HEK293T (cell line): Measurements from ENCODE around the gene STOML3.
"Not testable (repeated sequence)": the region's sequence is repeated elsewhere in the genome, so short reads cannot be mapped to it uniquely, and the experiment has no call there.

Experiments used
- CTCF ChIA-PET: fragments of 350-600 bp; formaldehyde crosslinking; extraction: SDS; loops from one replicate; lab custom pipeline; 2021; ENCODE audit warnings: antibody characterized with exemption, inconsistent platforms; lab: Yijun Ruan, JAX
- POLR2A ChIA-PET: fragments of 350-600 bp; formaldehyde crosslinking; extraction: SDS; loops from one replicate; lab custom pipeline; 2020; ENCODE audit warnings: antibody characterized with exemption, inconsistent platforms; lab: Yijun Ruan, JAX
- DNase-seq: peaks from one replicate; pipeline ENCODE4 v3.0.0; 2012; ENCODE audit warnings: mixed read lengths; ENCODE audit errors: extremely low spot score
- ARNT ChIP-seq: fragments of 450-650 bp; IDR thresholded peaks from 2 replicates; pipeline ENCODE4 v1.6.1; 2017; ENCODE audit warnings: mild to moderate bottlenecking
- BHLHE40 ChIP-seq: fragments of 450-650 bp; IDR thresholded peaks from 2 replicates; pipeline ENCODE4 v1.6.1; 2016; ENCODE audit warnings: mild to moderate bottlenecking, moderate library complexity, borderline replicate concordance
- CTBP1 ChIP-seq: fragments of 450-650 bp; IDR thresholded peaks from 2 replicates; pipeline ENCODE4 v1.6.1; 2016; ENCODE audit warnings: borderline replicate concordance
- ELF4 ChIP-seq: fragments of 450-650 bp; IDR thresholded peaks from 2 replicates; pipeline ENCODE4 v1.6.1; 2017; ENCODE audit warnings: antibody characterized with exemption
- FOXA1 ChIP-seq: fragments of 450-650 bp; IDR thresholded peaks from 2 replicates; pipeline ENCODE4 v1.6.1; 2016; ENCODE audit warnings: mild to moderate bottlenecking
- FOXK2 ChIP-seq: fragments of 450-650 bp; IDR thresholded peaks from 2 replicates; pipeline ENCODE4 v1.6.1; 2016; ENCODE audit warnings: mild to moderate bottlenecking
- FOXM1 ChIP-seq: fragments of 450-650 bp; IDR thresholded peaks from 2 replicates; pipeline ENCODE4 v1.6.1; 2017; ENCODE audit warnings: mild to moderate bottlenecking, borderline replicate concordance
- HDGF ChIP-seq: fragments of 450-650 bp; IDR thresholded peaks from 2 replicates; pipeline ENCODE4 v1.6.1; 2017; ENCODE audit warnings: antibody characterized with exemption, borderline replicate concordance
- L3MBTL2 ChIP-seq: fragments of 450-650 bp; conservative IDR thresholded peaks from 2 replicates; pipeline ENCODE4 v1.6.1; 2016; ENCODE audit warnings: mild to moderate bottlenecking
- LEF1 ChIP-seq: fragments of 450-650 bp; IDR thresholded peaks from 2 replicates; pipeline ENCODE4 v1.6.1; 2017; ENCODE audit warnings: mild to moderate bottlenecking, borderline replicate concordance
- NFRKB ChIP-seq: fragments of 450-650 bp; IDR thresholded peaks from 2 replicates; pipeline ENCODE4 v1.6.1; 2016; ENCODE audit warnings: mild to moderate bottlenecking, moderate library complexity
- SP1 ChIP-seq: fragments of 450-650 bp; IDR thresholded peaks from 2 replicates; pipeline ENCODE4 v1.6.1; 2017
- SUZ12 ChIP-seq: fragments of 450-650 bp; IDR thresholded peaks from 2 replicates; pipeline ENCODE4 v1.6.1; 2016; ENCODE audit warnings: mild to moderate bottlenecking
- TARDBP ChIP-seq: fragments of 450-650 bp; IDR thresholded peaks from 2 replicates; pipeline ENCODE4 v1.6.1; 2016
- ZNF384 ChIP-seq: fragments of 450-650 bp; IDR thresholded peaks from 2 replicates; pipeline ENCODE4 v1.6.1; 2016
- TF ChIP-seq, protein P1 (sequence below): fragments of 450-650 bp; IDR thresholded peaks from 2 replicates; pipeline ENCODE4 v1.6.1; 2016

Gene STOML3

DNA sequence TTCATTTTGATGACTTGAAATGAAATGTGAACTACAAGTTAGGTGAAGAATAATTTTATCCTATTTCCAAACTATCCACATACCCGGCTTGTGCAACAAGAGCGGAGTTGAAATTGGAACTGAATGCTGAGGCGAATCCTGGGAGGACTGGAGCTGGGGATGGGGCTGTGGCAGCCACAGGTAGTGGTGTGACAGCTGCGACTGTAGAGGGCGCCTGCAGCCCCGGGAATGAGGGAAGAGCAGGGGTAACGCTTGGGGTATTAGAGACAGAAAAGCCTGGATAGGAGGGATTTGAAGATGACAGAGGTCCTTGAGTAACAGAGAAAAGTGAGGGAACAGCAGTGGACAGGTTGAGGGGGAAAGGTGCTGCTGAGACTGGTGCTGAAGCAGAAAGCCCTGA lies 22.0 kb upstream of the STOML3 start:
- POLR2A ChIA-PET = no interaction called here
- CTCF ChIA-PET = no interaction called here
- DNase-seq = peak; percentile 19
- no peak for TF ChIP-seq FOXK2
- TF ChIP-seq NFRKB = no peak
- TF ChIP-seq SP1 = no peak
- TF ChIP-seq ELF4 = no peak
- no peak for TF ChIP-seq FOXA1
- no peak for TF ChIP-seq LEF1
- TF ChIP-seq FOXM1 = no peak
- TF ChIP-seq ARNT = no peak
- no peak for TF ChIP-seq L3MBTL2
- no peak for TF ChIP-seq CTBP1
- TF ChIP-seq HDGF = no peak

DNA sequence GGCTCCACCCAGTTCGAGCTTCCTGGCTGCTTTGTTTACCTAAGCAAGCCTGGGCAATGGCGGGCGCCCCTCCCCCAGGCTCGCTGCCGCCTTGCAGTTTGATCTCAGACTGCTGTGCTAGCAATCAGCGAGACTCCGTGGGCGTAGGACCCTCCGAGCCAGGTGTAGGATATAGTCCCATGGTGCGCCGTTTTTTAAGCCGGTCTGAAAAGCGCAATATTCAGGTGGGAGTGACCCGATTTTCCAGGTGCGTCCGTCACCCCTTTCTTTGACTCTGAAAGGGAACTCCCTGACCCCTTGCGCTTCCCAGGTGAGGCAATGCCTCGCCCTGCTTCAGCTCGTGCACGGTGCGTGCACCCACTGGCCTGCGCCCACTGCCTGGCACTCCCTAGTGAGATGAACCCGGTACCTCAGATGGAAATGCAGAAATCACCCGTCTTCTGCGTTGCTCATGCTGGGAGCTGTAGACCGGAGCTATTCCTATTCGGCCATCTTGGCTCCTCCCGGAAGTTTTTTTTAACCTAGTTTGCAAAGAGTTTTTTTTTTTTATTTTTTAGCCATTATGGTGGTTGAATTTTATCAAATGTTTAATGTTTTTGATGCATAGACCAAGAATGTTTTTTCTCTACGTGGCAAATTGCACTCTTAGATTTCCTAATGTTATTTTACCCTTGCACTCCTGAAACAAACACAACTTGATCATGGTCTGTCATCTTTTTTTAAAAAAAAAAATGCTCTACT lies 15.9 kb upstream of the STOML3 start:
- CTCF ChIA-PET, POLR2A ChIA-PET, DNase-seq: not testable (repeated sequence)

DNA sequence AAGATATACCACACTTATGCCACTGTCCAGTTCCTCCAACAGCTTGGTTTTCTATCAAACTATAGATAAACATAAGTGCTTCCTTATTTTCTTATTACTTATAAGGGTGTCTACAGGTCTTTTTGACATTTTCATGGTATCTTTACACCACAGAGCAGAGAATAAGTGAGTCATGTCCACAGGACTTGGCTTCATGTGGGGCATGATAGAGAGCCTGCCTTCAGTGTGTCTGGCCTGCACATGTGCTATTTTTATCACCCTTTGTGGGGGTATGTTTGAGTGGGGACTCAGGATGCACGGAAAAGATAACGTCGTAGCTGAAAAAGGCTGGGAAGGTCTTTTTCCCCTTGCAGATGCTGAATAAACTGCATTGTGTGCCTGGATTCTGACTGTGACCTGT lies 8.1 kb upstream of the STOML3 start:
- DNase-seq = no peak
- ChIA-PET POLR2A (no interaction called here), CTCF (no interaction called here)
- TF ChIP-seq BHLHE40 (no peak), HDGF (no peak), SP1 (no peak), FOXA1 (no peak), LEF1 (no peak), SUZ12 (no peak), ELF4 (no peak), L3MBTL2 (no peak), ARNT (no peak), ZNF384 (no peak), FOXM1 (no peak)
- TF ChIP-seq, protein P1, sequence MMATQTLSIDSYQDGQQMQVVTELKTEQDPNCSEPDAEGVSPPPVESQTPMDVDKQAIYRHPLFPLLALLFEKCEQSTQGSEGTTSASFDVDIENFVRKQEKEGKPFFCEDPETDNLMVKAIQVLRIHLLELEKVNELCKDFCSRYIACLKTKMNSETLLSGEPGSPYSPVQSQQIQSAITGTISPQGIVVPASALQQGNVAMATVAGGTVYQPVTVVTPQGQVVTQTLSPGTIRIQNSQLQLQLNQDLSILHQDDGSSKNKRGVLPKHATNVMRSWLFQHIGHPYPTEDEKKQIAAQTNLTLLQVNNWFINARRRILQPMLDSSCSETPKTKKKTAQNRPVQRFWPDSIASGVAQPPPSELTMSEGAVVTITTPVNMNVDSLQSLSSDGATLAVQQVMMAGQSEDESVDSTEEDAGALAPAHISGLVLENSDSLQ = no peak

DNA sequence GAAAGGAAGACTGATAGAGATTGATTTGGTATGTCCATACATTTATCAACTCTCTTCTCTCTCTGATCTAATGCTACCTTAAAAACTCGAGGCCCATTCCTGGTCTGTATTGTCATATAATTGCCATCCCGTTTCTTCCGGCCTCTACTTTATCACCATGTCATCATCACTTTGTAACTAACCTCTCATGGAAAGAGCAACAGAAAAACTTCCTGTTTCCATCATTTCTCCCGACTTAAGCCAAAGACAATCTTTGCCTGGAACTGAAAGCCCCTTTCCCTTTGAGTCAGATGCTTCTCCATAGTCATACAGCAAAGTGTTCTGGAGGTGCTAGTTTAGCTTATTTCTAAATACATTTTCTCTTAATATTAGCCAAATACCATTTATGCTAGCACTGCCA lies 2.8 kb upstream of the STOML3 start:
- CTCF ChIA-PET = no interaction called here
- POLR2A ChIA-PET = no interaction called here

DNA sequence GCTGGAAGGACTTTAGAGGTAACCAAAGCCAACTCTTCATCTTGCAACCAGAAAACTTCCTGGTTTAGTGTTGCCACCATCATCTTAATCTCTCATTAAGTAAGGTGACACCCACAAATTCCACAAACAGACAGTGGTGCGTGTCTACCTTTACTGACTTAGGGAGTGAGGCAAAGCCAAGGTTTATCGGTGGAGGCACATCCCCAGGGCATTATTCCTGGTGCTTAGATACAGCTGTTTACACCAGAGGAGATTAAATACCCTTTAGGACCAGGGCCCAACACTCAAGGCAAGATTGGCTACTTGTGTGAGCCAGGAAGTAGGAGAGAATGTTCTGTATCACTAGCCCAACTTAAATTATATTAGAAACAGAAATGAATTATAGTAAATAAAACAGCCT lies 9.5 kb downstream of the STOML3 start:
- CTCF ChIA-PET = no interaction called here
- TF ChIP-seq L3MBTL2 = no peak
- TF ChIP-seq FOXA1 = no peak
- no peak for TF ChIP-seq NFRKB
- TF ChIP-seq HDGF = no peak
- TF ChIP-seq ELF4 = no peak
- no peak for TF ChIP-seq LEF1
- no peak for TF ChIP-seq BHLHE40
- TF ChIP-seq TARDBP = no peak
- TF ChIP-seq SP1 = no peak
- no peak for TF ChIP-seq ARNT
- TF ChIP-seq FOXM1 = no peak
- TF ChIP-seq CTBP1 = no peak
- no peak for TF ChIP-seq FOXK2
- TF ChIP-seq SUZ12 = no peak
- TF ChIP-seq ZNF384 = no peak
- TF ChIP-seq, protein P1 = no peak
- no peak for DNase-seq
- POLR2A ChIA-PET = no interaction called here

More for the DNA sequence above, 2.8 kb upstream of the STOML3 start:
- no peak for DNase-seq
- TF ChIP-seq FOXA1 (no peak), NFRKB (no peak), TARDBP (no peak), SP1 (no peak), BHLHE40 (no peak), L3MBTL2 (no peak), LEF1 (no peak), ZNF384 (no peak), CTBP1 (no peak), ELF4 (no peak), SUZ12 (no peak), HDGF (no peak), FOXM1 (no peak)
- TF ChIP-seq, protein P1 = no peak

DNA sequence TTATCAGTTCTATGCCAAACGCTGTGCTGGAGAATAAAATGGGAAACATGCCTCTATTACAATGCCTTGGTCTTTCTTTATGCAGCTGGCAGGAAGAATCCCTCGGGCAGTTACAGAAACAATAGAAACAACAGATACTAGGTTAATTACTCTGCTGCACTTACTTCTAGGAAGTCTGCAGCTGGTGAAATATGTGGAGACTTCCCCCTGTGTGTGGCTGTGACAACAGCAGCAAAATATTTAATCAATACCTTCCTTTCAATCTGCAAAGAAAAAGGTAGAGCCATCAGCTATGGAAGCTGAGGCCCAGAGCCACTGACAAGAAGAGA lies 9.9 kb downstream of the STOML3 start:
- no peak for DNase-seq
- CTCF ChIA-PET = no interaction called here
- POLR2A ChIA-PET = no interaction called here
- TF ChIP-seq FOXK2 (no peak), ARNT (no peak), FOXA1 (no peak), HDGF (no peak), SUZ12 (no peak), L3MBTL2 (no peak), CTBP1 (no peak), TARDBP (no peak), FOXM1 (no peak), NFRKB (no peak), BHLHE40 (no peak), ELF4 (no peak), LEF1 (no peak)
- TF ChIP-seq, protein P1 = no peak
